GM19351 (cell line): ENCODE data around the gene TUBA4A.
A peak's percentile ranks its signal among the peaks of the same experiment; 100 is the strongest.
"Not testable (repeated sequence)": the region's sequence is repeated elsewhere in the genome, so short reads cannot be mapped to it uniquely, and the experiment has no call there.

ENCODE experiments used
- ATAC-seq: cut with Tn5 transposase; IDR thresholded peaks from one replicate; pipeline ENCODE4 v1.9.1; 2021; ENCODE audit warnings: mild to moderate bottlenecking, moderate library complexity; ENCODE audit not compliant: unreplicated experiment

The TUBA4A gene

DNA sequence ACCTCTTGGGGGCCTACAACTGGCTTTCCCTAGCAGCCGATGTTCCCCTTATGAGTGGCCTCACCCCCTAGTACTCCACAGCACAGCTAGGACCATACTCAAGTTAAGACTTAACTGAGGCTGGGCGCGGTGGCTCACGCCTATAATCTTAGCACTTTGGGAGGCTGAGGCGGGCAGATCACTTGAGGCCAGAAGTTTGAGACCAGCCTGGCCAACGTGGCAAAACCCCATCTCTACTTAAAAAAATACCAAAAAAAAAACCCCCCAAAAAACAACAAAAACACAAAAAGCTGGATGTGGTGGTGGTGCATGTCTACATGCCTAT is 33.4 kb upstream of the TUBA4A start:
- ATAC-seq: not testable (repeated sequence)

DNA sequence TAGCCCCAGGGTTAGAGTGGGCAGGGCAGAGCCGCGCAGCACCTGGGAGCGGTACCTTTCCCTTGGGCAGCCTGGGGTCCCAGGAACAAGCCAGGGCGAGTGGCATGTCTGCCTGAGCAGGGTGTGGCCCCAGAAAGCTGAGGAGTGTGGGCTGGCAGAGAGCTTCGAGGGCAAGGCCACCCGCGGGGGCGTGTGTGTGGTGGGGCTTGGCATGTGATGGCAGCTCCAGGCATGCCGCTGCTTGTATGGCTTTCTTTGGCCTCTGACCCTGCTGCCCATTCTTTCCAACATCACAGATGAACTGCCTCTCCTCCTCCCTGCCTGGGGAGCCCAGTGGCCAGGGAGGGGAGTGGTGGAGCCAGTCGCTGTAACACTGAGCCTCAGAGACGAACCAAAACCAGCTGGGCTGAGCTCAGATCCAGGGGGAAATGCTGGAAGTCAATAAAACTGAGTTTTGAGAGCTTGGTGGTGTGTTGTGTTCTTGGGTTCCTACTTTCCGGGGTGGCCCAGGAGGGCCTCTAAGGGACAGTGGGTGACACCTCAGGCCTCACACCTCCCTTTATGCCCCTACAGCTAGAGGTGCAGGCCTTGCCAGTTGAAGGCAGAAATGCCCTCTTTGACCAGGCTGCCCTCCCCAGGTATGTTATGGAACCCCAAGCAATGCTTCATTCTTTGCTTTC is 32.9 kb upstream of the TUBA4A start:
- no peak for ATAC-seq

DNA sequence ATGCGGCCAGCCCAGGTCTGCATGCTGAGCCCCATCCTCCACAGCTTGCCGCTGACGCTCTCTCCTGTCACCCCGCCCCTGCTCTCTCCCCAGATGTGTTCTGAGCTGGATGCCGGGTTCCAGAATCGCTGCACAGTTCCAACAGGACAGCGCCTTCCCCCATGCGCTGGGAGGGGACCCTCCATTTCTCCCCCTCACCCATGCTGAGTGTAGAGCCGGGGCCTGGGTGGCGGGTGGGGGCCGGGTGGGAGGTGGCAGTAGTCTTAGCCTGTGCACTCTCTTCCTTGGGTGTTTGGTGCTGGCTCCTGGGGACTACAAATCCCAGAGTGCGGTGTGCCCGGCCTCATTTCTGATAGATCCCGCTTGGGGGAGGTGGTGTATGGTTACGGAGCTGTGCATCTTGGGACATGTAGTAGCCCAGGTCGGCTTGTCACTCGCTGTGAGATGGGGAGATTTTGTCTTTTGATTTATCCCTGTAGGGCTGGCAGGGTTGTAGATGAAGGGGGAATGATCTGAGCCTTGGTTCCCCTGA is 32.2 kb upstream of the TUBA4A start:
- no peak for ATAC-seq

DNA sequence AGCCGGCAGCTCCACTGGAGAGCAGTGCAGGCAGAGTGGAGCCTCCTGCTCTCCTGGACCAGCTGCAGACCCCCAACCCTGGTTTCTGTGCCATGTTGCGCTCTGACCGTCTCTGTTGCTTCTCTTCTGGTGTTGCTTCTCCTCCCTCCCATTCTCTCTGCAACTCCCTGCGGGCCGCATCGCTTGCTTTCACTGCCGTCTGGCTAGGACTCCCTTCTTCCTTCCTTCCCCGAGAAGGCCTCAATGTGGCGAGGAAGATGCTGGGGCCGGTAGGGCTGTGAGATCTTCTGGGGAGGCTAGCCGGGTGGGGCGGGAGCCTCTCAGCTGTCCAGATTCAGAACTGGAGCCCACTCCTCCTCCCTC is 31.6 kb upstream of the TUBA4A start:
- no peak for ATAC-seq

DNA sequence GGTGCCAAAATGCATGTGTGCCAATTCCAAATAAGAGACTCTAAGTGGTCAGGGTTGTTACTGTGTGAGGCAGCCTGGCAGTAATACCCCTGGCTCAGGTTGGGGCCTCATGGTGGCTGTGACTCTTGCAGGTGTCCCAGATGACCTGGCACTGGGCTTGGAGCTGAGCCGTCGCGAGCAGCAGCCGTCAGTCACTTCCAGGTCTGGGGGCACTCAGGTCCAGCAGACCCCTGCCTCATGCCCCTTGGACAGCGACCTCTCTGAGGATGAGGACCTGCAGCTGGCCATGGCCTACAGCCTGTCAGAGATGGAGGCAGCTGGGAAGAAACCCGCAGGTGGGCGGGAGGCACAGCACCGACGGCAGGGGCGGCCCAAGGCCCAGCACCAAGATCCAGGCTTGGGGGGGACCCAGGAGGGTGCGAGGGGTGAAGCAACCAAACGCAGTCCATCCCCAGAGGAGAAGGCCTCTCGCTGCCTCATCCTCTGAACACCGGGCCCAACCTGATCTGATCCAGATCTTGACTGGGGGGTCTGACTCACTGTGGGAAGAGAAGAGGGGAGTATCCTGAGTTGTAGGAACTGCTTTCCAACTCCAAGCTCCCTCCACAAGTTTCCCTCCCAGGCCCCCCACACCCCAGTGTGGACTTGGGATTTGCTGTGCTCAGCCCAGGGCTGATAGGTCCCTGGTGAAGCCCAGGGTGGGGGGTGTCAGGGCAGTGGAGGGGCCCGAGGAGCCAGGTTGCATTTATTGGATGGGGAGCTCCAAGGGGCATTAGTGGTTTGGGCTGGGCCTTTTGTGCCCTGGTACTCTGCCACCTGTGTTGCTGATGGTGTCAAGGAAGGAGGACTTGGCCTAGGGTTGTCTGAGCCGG is 31.0 kb upstream of the TUBA4A start:
- ATAC-seq: no peak

DNA sequence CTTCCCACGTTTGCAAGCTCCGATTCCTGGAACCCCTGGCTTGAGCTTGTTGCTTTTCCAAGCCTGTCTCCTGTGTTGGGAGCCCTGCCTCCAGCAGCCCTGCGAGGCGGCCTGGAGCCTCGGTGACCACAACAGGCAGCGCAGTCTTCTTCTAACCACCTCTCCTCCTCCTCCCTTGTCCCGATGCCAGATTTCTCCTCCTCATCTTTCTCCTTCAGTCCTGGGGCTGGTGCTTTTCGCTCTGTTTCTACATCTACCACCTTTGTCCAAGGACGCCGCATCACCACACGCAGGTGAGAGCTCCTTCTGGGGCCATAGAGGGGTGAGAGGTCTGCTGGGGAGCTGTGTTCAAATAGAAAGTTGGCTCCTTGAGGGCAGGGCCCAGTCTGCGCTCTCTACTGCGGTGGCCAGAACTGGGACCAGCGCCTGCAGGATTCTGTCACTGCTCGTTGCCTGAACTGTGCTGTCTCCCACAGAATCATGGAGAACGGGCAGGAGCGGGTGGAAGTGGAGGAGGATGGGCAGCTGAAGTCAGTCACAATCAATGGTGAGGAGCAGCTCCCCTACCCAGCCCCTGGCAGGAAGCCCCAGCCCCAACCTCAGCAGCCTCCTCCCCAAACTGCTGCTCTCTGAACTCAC is 29.3 kb upstream of the TUBA4A start:
- ATAC-seq: no peak

DNA sequence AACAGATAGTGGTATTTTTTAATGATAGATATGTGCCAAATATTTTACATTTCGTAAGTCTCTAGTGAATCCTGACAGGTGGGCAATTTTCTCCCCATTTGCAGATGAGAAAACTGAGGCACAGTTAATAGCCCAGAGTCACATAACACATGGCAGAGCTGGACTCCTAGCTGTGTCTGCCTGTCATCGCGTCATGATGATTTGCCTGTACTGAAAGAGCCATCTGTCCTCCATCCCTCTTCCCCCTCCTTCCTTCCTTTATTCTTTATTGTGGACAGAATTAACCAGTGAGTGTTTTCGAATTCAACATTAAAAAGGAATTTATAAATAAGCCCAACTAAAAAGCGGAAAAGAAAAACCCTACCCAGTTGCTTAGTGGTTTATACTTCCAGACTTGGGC is 28.7 kb upstream of the TUBA4A start:
- no peak for ATAC-seq

DNA sequence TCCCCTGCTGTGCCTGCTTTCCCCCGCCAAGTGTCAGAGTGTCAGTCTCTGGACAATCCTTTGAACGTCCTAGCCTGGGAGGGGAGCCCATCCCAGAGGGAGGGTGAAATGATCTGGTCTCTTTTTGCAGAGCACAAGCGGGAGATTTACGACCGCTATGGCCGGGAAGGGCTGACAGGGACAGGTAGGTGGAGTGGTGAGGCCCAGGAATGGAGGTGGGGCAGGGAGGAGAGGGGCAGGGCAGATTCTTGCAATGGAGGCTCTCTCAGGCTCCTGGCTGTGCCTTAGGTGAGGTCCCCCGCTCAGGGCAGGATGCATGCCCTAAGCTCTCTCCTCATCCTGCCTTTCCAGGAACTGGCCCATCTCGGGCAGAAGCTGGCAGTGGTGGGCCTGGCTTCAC is 27.9 kb upstream of the TUBA4A start:
- no peak for ATAC-seq

DNA sequence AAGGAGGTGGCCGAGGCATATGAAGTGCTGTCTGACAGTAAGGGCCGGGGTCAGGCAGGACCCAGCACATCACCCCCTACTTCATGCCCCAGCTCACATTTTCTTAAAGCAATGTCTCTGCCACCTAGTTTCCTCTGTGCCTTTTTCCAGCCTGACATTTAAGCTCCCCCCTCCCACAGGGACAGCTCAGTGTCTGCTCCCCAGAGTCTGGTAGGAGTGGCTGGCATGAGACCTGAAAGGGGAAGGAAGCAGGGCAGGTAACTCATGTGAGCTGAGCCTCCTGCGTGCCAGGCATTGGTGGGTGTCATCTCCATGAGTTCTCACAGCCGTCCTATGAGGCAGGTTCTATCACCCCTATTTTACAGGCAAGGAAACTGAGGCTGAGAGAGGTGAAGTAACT is 26.9 kb upstream of the TUBA4A start:
- ATAC-seq: no peak

DNA sequence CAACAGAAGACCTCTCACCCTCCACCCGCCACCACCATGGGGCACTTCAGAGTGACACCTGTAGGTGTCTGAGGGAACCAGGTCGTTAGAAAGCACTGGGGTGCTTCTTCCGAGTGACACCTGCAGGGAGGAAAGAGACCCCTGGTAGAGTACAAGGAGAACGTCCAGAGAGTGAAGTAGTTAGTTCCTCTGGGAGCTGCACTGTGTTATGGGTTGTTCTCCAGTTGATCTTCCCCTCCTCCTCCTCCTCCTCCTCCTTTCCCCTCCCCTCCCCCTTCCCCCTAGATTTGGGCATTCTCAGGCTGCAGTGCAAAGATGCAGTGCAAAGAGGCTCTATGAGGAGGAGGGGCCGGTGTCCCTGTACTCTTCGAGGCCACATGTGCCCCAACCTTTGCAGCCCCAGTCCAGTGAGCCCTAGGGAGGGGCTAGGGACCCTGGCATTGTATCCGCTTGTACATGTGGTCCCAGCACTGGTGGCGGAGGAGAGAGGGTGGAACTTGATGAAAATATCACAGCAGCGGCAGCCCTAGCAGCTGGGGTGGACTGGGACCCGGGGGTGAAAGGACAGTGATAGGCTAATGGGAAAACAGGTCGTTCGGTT is 26.3 kb upstream of the TUBA4A start:
- no peak for ATAC-seq

DNA sequence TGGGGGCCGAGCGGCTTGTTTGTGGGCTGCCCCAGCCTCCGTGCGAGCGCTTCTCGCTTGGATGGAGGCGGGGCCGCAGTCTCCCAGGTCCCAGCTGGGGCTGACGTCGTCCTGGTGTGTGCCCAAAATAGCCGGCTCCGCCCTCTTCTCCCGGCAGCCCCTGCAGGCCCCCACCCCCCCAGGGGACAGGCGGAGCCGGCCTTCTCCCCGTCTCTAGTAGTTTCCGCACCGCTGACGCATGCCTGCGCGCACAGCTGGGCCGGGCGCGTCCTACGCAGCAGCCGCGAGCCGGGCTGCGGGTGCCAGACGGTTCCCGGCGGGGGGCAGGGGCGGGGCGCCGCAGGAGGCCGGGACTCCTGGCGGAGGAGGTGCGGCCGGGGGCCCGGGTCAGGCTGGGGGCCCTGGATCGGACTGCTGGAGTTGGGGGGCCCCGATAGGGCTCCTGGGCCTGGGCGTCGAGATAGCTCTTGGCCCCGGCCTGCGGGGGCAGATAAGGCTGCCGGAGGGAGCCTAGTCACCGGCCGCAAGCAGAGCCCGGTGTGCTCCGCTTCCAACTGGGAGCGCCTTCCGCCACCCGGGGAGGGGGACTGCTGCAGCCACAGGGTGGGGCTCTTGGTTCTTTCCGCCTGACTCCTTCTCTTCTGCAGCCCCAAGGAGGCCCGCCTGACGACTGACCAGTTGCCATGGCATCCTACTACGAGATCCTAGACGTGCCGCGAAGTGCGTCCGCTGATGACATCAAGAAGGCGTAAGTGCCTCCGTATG is 25.6 kb upstream of the TUBA4A start, which contains the start of gene DNAJB2:
DNAJB2 (plus strand) TSS at position 216 of the 765 bp plus-strand sequence; CDS start at position 684, 468 bp downstream.
- peak; percentile 79 for ATAC-seq

DNA sequence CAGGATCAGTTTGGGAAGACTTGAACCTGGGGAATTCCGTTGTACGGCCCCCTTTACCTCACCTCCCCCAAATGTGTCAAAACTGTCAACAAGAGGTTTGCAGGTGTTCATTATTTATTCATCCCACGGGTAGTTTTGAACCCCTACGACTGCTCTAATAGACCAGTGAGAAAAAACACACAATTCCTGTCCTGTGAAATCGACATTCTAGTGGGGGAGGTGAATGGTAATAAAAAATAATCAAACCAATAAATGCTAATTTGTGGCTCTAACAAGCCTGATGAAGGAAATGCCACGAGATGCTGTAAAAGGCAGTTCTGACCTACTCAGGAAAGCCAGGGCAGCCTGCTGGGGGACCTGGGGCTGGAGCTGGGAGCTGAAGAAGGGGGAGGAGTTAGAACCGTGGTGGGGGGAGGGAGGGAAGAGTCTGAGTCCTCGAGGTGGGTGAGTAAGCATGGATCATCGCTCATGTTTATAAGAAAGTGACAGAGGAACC is 25.0 kb upstream of the TUBA4A start:
- no peak for ATAC-seq

DNA sequence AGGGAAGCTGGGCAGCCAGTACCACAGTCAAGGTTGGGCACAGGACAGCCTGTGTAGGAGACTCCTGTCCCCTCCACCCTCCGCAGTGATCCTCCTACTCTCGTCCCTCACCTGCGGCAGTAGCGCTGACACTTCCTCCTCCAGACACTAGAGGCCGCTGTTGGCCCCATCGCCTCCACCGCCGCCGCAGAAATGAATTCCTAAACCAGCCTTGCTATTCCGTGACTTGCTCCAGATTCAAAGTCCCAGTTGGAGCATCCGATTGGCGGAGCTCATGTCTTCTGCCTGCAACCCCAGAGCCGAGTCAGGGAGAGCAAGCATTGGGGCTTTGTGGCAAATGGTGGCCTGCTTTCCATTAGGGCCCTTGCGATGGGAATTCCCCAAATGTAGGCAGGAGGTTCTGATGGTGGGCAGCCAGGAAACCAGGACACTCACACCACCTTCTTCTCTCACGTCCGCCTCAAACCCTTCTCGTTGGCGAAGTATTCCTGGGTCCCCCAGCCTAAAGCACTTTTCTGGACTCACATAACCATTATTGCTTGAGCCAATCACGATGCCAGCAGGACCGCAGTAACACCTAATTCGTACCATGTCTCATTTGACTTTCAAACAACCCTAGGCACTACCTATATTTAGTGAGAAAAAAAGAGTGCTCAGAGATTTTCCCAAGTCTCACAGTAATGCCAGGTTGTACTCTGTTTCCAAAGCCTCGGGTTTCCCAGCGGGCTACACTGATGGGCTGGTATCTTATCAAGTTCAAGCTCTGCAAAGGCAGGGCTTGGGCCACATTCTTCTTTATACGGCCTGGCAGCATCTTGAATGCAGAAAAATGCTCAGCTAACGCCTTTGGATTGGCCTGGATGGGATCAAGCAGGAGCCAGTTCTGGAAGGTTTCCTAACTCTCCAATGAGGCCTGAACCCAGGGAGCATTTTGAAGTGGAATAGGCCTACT is 24.3 kb upstream of the TUBA4A start:
- ATAC-seq: peak; percentile 28

DNA sequence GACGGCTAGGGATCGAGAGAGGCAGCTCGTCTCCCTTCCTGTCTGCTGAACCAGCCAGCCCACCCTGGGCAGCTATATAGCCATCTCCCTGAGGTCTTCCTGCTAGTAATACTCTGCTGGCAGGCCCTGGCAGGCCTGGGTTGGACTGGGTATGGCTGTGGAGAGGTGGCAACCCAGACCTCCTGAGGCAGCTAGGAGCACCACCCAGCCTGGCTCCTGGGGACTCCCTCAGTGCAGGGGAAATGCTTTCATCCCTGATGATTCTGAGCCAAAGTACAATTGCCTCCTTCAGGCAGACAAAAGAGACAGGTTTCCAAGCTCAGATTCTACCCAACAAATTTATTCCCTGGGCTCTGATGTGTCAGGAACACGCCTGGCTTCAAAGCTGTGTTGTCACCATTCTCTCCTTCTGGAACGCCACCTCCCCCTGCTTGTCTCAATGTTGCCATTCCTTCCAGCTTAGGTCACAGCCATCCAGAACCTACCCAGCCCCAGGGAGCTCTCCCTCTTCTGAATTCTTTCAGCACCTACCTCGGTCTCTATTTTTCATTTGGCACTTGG is 20.7 kb upstream of the TUBA4A start:
- ATAC-seq: no peak

DNA sequence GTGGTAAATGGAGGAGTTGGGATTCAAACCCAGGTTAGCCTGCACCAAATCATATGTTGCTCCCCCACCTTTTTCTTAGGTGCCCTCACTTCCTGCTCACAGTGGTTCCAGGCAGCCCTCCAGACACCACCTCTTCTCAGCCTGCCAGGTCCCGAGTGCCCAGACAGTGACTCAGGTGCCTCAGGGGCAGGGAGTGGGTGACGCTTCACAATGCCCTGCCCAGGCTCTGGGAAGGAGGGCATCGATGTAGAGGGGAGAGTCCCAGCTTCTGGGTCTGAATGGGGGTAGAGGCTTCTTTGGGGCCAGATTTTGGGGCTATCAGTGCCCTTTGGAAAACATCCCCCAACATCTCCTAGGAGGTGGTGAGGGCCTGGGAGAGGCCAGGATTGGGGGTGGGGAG is 20.2 kb upstream of the TUBA4A start:
- ATAC-seq: no peak

DNA sequence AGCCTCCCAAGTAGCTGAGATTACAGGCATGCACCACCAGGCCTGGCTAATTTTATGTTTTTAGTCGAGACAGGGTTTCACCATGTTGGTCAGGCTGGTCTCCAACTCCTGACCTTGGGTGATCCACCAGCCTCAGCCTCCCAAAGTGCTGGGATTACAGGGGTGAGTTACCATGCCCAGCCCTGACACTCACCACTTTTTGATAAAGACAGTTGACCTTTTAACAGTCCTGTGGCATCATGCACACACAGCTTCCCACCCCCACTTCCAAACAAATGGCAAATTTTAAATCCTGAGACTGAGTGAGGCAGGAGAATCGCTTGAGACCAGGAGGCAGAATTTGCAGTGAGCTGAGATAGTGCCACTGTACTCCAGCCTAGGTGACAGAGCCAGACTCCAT is 19.3 kb upstream of the TUBA4A start:
- ATAC-seq: no peak

DNA sequence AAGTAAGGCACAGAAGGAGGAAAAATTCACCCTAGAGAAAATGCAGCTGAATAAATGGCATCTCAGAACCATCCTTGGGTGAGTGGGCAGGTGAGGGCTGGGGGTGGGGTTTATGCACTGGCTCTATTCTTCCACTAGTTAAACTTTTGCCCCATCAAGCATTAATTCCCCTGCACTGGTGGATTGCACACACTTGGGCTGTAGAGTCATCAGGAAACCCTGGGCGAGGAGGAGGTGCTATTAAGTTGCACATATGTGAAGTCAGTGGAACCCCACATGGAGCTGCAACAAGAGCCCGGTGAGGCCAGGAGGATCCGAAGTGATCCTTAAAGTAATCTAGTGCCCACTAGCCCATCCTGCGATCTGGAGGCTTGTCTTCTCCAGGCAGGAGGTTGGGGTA is 18.6 kb upstream of the TUBA4A start:
- ATAC-seq: no peak

DNA sequence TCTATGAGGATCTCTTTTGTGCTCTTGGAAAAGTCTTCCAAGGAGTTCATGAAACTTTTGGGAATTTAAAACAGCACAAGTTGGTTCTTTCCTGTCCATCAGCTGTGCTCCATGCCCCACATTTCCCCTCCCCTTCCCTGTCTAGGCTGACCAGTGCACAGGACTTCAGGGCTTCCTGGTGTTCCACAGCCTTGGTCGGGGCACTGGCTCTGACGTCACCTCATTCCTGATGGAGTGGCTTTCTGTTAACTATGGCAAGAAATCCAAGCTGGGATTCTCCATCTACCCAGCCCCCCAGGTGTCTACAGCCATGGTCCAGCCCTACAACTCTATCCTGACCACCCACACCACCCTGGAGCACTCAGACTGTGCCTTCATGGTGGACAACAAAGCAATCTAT is 17.3 kb upstream of the TUBA4A start:
- no peak for ATAC-seq

DNA sequence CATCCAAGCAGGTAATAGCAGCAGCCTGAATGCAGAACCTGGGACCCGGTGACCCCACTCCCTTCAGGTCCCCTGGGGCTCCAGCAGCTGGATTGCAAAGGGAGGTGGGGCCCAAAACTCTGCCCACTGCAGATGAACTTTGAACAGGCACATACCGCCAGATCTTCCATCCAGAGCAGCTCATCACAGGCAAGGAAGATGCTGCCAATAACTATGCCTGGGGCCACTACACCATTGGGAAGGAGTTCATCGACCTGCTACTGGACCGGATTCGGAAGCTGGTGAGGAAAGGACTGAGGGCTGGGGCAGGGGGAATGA is 16.3 kb upstream of the TUBA4A start:
- ATAC-seq: no peak
